GM21717 (cell line): ENCODE results near the gene SPDYE4.

ENCODE experiments used
- ATAC-seq: cut with Tn5 transposase; IDR thresholded peaks from one replicate; pipeline ENCODE4 v1.9.1; 2021; ENCODE audit warnings: mild to moderate bottlenecking, moderate library complexity; ENCODE audit not compliant: unreplicated experiment

The SPDYE4 gene

GRCh38 chr17:8713878-8714277 is 44.5 kb downstream of the SPDYE4 start:
- no peak for ATAC-seq

- no peak for ATAC-seq
These were observed 45.0 kb downstream of the SPDYE4 start for GRCh38 chr17:8713315-8713714.

DNA sequence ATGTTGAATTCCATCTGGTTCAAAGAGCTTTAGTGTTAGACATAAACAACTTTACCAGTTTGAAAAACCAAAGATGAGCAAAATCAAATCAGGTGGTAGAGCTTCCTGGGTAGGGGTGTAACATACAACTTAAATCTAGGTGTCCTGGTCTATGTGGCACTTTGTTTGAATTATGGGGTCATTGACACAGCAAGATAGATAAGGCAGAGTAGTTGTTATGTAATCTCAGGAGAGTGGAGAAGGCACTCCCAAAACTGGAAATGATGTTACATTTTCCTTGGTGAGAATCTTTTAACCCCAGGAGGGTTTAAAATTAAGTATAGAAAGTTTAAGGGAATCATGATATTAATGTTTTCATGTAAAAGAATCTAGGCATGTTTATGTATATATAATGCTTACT is 45.6 kb downstream of the SPDYE4 start:
- no peak for ATAC-seq

DNA sequence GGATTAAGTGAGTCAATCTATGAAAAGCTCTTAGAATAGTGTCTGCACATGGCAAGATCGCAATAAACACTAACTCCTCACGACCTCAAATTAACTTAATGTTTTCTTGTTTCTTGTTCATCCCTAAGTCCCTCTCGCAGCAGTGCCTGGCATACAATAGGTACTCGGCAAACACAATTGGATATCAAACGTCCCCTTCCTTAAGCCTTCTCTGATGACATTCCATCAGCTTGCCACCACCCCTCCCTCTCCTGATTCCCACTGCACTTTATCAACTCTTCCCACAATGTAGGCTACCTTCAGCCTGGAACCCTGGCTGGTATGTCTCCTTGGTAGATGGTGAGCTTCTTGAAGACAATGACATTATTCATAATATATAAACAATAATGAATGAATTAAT is 47.1 kb downstream of the SPDYE4 start:
- ATAC-seq = no peak

GRCh38 chr17:8710813-8711212 is 47.5 kb downstream of the SPDYE4 start:
- ATAC-seq = no peak

DNA sequence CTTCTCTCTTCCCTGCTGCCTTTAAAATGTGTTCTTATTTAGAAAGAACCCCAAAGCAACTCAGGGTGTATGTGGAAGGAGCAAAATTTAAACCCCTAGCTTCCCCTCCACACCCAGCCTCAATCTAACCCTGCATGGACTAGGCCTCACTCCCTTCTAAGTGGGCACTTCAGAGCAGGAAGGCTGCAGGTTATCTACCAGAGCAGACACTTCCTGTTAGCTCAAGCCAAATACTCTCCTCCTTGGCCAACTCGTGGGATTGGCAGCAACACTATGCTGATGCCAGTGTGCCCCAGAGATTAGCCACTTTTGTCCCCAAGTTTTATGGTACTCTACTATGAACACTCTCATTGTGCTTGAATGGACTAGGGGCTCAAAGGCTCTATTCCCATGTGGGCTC is 49.3 kb downstream of the SPDYE4 start:
- ATAC-seq = no peak

- no peak for ATAC-seq
These were observed 50.3 kb downstream of the SPDYE4 start for GRCh38 chr17:8708025-8708461.

GRCh38 chr17:8707332-8708024 is 50.9 kb downstream of the SPDYE4 start:
- no peak for ATAC-seq

DNA sequence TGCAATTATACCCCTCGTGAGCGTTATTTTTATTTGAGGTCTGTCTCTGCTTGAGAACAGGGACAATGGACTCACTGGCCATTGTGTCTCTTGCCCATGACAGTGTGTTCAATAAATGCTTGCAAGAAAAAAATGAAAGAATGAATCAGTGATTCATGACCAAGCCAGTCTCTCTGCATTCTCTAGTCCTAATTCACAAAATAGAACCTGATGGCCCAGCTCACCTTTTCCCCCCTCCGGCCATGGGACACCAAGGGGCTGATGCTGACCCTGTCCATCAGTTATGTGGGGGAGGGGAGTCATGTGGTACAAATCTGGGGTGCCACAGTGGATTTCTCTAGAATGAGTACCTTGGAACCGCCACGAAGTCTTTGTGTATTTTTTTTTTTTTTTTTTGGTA is 51.9 kb downstream of the SPDYE4 start:
- ATAC-seq = no peak

DNA sequence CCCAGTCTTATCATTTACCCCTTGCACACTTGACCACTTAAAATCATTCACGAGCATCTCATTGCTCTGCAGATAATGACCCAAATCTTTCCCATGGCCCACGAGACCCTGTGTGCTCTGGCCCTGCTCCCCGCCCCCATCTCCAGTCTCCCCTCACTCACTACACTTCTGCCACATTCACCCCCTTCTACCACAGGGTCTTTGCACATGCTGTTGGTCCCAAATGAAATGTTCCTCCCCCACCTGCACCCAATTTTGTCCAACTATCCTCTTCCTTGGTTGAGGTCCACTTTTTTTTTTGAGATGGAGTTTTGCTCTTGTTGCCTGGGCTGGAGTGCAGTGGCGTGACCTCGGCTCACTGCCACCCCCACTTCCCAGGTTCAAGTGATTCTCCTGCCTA is 52.9 kb downstream of the SPDYE4 start:
- no peak for ATAC-seq

GRCh38 chr17:8703001-8703400 is 55.3 kb downstream of the SPDYE4 start:
- no peak for ATAC-seq

GRCh38 chr17:8701754-8702153 is 56.6 kb downstream of the SPDYE4 start:
- ATAC-seq = no peak

- ATAC-seq = no peak
These were observed 57.1 kb downstream of the SPDYE4 start for GRCh38 chr17:8701221-8701620.
